WTC11 (cell line): Measurements from ENCODE around the gene GBP5.

ENCODE experiments used
- CBFB ChIP-seq: sonication (generic); formaldehyde crosslinking; IDR thresholded peaks from 2 replicates; pipeline ENCODE4 v1.8.1; 2022; ENCODE audit warnings: mild to moderate bottlenecking, low read depth, missing genetic modification reagents
- CTCF ChIP-seq: fragments of 200-600 bp; IDR thresholded peaks from 2 replicates; pipeline ENCODE4 v1.8.0; 2022; ENCODE audit warnings: antibody characterized with exemption
- E2F5 ChIP-seq: sonication (generic); formaldehyde crosslinking; IDR thresholded peaks from 2 replicates; pipeline ENCODE4 v1.8.1; 2022; ENCODE audit warnings: mild to moderate bottlenecking, moderate library complexity, missing genetic modification reagents
- FOXP4 ChIP-seq: sonication (generic); formaldehyde crosslinking; IDR thresholded peaks from 2 replicates; pipeline ENCODE4 v1.8.0; 2022; ENCODE audit warnings: mild to moderate bottlenecking, missing genetic modification reagents
- RORB ChIP-seq: fragments of 250-450 bp; sonication (Bioruptor Pico); IDR thresholded peaks from 2 replicates; pipeline ENCODE4 v1.9.0; 2021; ENCODE audit warnings: mild to moderate bottlenecking
- TEAD1 ChIP-seq: sonication (generic); formaldehyde crosslinking; IDR thresholded peaks from 2 replicates; pipeline ENCODE4 v1.8.0; 2022; ENCODE audit warnings: mild to moderate bottlenecking, missing genetic modification reagents
- ZNF512 ChIP-seq: sonication (generic); formaldehyde crosslinking; IDR thresholded peaks from 2 replicates; pipeline ENCODE4 v1.8.1; 2022; ENCODE audit warnings: missing genetic modification reagents, borderline replicate concordance

GRCh38 chr1:89287181-89288050 is 14.8 kb upstream of the GBP5 start:
- TF ChIP-seq E2F5 (CRISPR knock-in tag) (no peak), CTCF (no peak), RORB (CRISPR knock-in tag) (no peak), CBFB (CRISPR knock-in tag) (no peak), ZNF512 (CRISPR knock-in tag) (no peak), TEAD1 (CRISPR knock-in tag) (no peak), FOXP4 (no peak)
